Measurements from ENCODE around the gene HMBS.

HMBS gene

GRCh38 chr11:119077839-119078238 is 6.8 kb upstream of the HMBS start:
- Histone ChIP-seq H3K79me2 (ENCODE audit: insufficient read depth, low read length) (no peaks in the 10 kb centered on the region), H3K27me3 (ENCODE audit: insufficient read depth, low read length) (no peaks in the 10 kb centered on the region), H3K4me1 (ENCODE audit: insufficient read depth, low read length, severe bottlenecking) (no peaks in the 10 kb centered on the region), H3K9me3 (ENCODE audit: low read length) (no peaks in the 10 kb centered on the region), H3K9ac (ENCODE audit: low read length) (no peak overlapping the region), H2AFZ (ENCODE audit: low read length) (no peak overlapping the region), H3F3A (ENCODE audit: insufficient read depth, low read length) (no peaks in the 10 kb centered on the region), H4K20me1 (ENCODE audit: insufficient read depth, low read length) (no peaks in the 10 kb centered on the region), H3K27ac (ENCODE audit: low read depth, low read length, poor library complexity, severe bottlenecking) (no peak overlapping the region), H3K9me2 (ENCODE audit: low read depth, low read length) (no peaks in the 10 kb centered on the region), H3K4me3 (ENCODE audit: low read depth, low read length, poor library complexity, severe bottlenecking) (no peak overlapping the region), H3K4me2 (ENCODE audit: low read length) (no peak overlapping the region), H3K36me3 (ENCODE audit: insufficient read depth, low read length) (peaks cover 70% of the 10 kb centered on the region)
- TF ChIP-seq EZH2 (IDR thresholded peaks at IDR 0.05; ENCODE audit: borderline replicate concordance, low read length), result no peak
- TF ChIP-seq CTCF (IDR thresholded peaks at IDR 0.05; ENCODE audit: low read length), result no peak

GRCh38 chr11:119078675-119079420 is 5.8 kb upstream of the HMBS start:
- H2AFZ ChIP-seq (ENCODE audit: low read length), result no peak overlapping the region
- H3K4me1 ChIP-seq (ENCODE audit: insufficient read depth, low read length, severe bottlenecking), result no peaks in the 10 kb centered on the region
- H3K9me3 ChIP-seq (ENCODE audit: low read length), result no peaks in the 10 kb centered on the region
- H3K27ac ChIP-seq (ENCODE audit: low read depth, low read length, poor library complexity, severe bottlenecking), result no peak overlapping the region
- H3K27me3 ChIP-seq (ENCODE audit: insufficient read depth, low read length), result no peaks in the 10 kb centered on the region
- no peak overlapping the region for H3K4me2 ChIP-seq (ENCODE audit: low read length)
- no peak overlapping the region for H3K9ac ChIP-seq (ENCODE audit: low read length)
- no peaks in the 10 kb centered on the region for H3F3A ChIP-seq (ENCODE audit: insufficient read depth, low read length)
- H4K20me1 ChIP-seq (ENCODE audit: insufficient read depth, low read length), result no peaks in the 10 kb centered on the region
- TF ChIP-seq CTCF (IDR thresholded peaks at IDR 0.05; ENCODE audit: low read length), result no peak
- TF ChIP-seq EZH2 (IDR thresholded peaks at IDR 0.05; ENCODE audit: borderline replicate concordance, low read length), result no peak
- no peak overlapping the region for H3K4me3 ChIP-seq (ENCODE audit: low read depth, low read length, poor library complexity, severe bottlenecking)
- no peaks in the 10 kb centered on the region for H3K9me2 ChIP-seq (ENCODE audit: low read depth, low read length)
- H3K79me2 ChIP-seq (ENCODE audit: insufficient read depth, low read length), result no peaks in the 10 kb centered on the region
- peaks cover 60% of the 10 kb centered on the region for H3K36me3 ChIP-seq (ENCODE audit: insufficient read depth, low read length)

- H3K9ac ChIP-seq (ENCODE audit: low read length), result no peak overlapping the region
- no peak overlapping the region for H3K4me2 ChIP-seq (ENCODE audit: low read length)
- H3K79me2 ChIP-seq (ENCODE audit: insufficient read depth, low read length), result peaks cover 9% of the 10 kb centered on the region; the same call in 1 of the 2 replicates
- no peaks in the 10 kb centered on the region for H4K20me1 ChIP-seq (ENCODE audit: insufficient read depth, low read length)
- no peak overlapping the region for H3K27ac ChIP-seq (ENCODE audit: low read depth, low read length, poor library complexity, severe bottlenecking)
- H3F3A ChIP-seq (ENCODE audit: insufficient read depth, low read length), result no peaks in the 10 kb centered on the region
- H3K27me3 ChIP-seq (ENCODE audit: insufficient read depth, low read length), result no peaks in the 10 kb centered on the region
- H3K36me3 ChIP-seq (ENCODE audit: insufficient read depth, low read length), result peaks cover 53% of the 10 kb centered on the region
- no peaks in the 10 kb centered on the region for H3K9me2 ChIP-seq (ENCODE audit: low read depth, low read length)
- peaks cover 15% of the 10 kb centered on the region for H3K4me1 ChIP-seq (ENCODE audit: insufficient read depth, low read length, severe bottlenecking)
- no peak overlapping the region for H2AFZ ChIP-seq (ENCODE audit: low read length)
- no peak for TF ChIP-seq EZH2 (IDR thresholded peaks at IDR 0.05; ENCODE audit: borderline replicate concordance, low read length)
- TF ChIP-seq CTCF (IDR thresholded peaks at IDR 0.05; ENCODE audit: low read length), result no peak
- no peaks in the 10 kb centered on the region for H3K9me3 ChIP-seq (ENCODE audit: low read length)
- H3K4me3 ChIP-seq (ENCODE audit: low read depth, low read length, poor library complexity, severe bottlenecking), result no peak overlapping the region
These were observed 2.9 kb upstream of the HMBS start for GRCh38 chr11:119081682-119082260.
